HG02759 (cell line): Measurements from ENCODE around the gene BPGM.

ENCODE experiments used
- ATAC-seq: cut with Tn5 transposase; IDR thresholded peaks from one replicate; pipeline ENCODE4 v1.9.1; 2021; ENCODE audit warnings: mild to moderate bottlenecking, moderate library complexity; ENCODE audit not compliant: unreplicated experiment

Gene BPGM

DNA sequence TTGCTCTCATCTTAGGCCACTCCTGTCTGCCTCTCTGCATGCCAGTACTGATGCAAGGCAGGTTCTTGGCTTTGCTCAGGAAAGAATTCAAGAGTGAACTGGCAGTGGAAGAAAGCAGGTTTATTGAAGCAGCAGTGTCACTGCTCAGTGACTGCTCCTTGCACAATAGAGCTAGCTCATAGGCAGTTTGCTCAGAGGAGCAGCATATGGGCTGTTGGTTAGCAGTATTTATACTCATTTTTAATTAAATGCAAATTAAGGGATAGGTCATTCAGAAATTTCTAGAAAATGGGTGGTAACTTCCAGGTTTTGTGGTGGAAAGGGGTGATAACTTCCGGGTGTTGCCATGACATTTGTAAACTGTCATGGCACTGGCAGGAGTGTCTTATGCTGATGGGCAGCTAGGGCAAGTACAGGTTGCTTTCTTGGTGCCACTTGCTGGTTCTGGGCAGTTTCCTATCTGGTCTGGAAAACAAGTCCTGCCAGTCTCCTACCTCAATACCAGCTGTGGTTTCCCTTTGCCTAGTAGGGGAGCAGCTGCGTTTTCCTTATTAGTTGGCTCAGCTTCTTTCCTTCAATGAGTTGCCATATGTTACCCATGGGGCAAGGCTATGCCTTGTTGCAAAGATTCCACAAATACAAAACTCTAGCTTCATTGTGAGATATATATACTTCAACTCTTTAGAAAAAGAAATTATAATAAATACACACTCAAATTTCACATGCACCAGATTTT, 68.0 kb downstream of the BPGM start:
- ATAC-seq: no peak

DNA sequence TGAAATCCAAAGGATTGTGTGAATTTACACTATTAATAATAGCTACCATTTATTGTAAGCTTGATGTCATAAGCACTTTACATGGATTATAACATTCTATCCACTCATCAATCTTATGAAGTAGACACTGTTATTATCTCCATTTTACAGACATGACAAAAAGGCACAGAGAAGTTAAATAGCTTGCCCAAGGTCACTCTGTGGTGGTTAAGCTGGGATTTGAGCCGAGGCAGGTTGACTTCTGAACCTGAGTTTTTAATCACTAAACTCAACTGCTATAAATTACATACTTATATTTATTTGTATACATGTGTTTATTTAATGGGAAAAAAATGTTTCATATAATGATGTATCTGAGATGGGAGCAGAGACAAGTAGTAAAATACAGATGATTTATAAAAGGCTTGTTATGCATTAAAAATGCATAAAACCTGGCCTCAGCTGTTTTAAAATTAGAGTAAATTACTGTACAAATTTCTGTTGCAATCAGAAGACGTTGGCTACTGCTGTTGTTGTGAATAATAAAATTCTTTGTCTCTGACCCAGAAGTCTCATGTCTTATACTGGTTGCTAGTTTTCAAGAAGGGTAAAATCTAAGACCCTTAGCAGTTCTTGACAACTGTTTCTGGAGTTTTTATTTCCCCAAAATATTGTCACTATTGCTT, 71.7 kb downstream of the BPGM start:
- ATAC-seq: no peak

DNA sequence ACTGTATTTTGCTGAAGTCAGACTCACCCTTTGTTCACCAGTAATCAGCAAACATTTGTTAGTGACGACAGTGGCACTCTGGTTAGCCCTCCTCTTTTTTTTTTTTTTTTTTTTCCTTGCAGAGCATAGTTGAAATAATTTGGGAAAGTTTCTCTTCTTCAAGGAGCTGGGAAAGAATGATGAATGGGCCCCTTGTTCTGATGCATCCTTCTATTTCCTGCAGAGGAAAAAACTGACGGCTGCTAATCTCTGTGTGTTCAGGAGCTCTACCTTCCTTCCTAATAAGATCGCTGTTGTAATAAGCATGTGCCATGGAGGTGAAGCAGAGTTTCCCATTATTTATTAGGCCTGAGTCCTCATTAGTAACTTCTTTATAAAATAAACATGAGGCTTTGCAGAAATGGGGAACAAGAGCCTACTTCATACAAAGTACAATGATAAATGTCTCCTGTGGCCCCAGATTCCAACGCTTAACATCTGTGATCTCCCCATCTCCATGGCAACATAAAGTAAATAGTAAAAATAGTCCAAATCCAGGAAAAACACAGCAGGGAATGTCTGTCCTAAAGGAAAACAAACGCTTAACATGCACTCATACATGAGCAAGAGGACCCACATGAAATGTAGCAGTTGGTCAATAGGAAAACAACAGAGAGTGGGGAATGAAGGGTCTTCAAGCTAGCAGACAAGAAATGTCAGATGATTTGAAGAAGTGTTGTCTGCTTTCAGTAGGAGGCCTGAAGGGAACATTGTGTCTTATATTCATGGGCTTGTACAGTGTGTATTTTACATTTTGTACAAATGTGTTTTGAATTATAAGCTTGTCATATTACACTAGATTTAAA, 73.7 kb downstream of the BPGM start:
- no peak for ATAC-seq

DNA sequence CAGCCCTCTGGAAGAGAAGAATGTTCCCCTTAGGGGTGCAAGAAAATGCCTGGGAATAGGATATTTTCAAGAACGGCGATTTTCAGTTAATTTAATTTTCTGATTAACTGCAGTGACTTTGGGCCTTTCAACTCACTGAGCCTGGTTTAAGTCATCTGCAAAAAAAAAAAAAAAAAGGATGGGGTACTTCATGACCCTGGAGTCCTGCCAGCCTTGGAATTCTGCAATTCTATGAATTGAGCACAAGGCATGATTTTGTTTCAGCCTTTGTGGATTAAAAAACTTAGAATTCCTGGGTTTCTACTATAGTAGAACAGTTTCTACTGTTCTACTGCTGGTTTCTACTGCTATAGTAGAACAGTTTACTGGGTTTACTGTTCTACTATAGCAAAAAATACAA, 74.5 kb downstream of the BPGM start:
- no peak for ATAC-seq

DNA sequence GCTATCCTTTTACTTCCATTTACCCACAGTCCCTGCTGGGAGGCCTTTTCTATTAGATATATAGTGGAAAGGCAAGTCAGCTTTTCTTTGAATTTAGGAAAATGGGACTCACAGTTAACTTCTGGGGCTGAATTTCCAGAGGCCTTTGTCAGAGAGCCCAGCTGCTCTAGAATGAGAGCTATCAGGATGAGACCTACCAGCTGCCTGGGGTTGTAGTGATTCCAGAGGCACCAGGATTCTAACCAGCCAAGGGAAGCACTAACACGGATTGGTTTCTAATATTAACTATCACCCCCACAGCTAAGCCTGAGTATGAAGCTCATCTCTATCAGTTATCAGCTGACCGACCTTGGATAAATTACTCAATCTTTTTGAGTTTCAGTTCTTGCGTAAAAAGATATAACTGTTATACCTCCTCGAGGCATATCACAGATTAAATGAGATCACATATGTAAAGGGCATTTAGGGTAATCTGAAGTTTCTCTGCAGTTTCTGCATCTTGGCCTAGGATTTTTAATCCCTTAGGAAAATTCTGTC, 76.2 kb downstream of the BPGM start:
- ATAC-seq: no peak

DNA sequence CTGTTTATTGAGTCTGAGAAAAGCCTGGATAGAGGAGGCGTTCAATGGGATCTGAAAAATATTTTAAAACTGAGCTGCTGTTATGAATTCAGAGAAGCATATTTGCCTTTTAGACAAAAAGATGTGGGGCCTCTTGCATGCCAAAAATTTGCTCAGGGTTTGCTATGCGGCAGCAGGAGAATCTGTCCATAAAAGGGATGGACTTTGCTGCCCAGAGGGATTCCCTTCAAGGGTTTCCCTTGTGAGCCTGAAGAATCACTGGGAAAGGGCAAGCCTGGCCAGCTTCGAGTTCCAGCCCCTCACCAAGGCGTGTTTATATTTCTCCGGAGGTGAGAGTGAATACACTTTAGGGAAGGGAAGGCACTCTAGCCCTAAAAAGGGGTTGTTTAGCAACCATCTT, 77.2 kb downstream of the BPGM start:
- no peak for ATAC-seq

DNA sequence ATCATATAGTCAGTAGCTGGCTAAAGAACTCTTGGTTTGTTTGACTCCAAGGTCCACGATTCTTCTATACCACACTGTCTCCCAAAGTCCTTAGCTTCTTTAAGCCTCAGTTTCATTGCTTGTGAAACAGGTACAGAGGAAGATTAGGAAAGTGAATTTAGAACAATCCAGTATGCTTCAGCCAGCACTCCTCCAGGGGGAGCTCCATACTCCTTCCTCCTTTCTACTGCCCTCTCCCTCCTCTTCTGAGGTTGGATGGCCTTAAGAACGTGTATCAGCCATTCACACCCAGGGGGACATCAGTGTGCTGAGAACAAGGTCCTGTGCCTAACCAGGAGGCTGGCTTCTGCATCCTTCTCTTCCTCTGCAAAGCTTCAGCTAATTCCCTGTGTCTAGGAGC, 78.0 kb downstream of the BPGM start:
- ATAC-seq: no peak

DNA sequence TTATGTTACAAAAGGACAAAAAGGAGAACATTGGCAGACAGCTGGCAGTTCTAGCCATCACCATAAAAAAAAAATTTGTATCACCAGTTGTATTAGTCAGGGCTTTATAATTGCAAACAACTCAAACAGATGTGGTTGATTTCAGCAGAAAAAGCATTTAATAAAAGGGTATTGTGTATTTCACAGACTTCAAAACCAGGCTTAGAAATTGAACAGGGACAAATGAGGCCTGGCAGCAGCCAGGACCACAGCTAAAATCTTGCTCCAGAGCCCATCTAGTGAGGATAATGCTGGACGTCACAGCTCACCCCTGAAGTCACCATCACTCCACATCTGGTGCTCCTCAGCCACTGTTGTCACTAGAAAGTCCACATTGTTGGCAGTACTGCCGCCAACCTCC, 79.9 kb downstream of the BPGM start:
- ATAC-seq: no peak

DNA sequence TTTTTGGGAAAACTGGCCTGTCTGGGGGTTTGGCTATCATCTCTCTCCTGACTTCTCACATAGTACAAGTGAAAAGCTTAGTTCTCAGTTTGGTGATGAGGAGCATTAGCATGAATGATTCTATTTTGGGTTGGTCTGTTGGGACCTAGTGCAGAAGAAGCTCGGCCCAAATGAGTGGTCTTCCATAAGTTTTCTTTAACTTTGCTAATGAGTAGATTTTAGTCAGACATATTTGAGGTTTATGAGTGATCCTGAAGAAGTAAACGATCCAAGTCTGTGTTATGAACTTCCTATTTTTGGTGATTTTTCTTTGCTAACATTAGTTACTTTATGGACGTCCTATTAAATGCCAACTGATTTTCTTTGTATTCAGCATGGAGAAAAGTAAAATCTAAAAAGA, 81.1 kb downstream of the BPGM start:
- ATAC-seq: no peak
